H1 (cell line): ENCODE measurements around the gene TGFB1. TPM values are rescaled to one million over a fixed set of nuclear protein-coding genes. Genes with fewer than 3 reads are reported as not detected.

Experiments used
- EGR1 ChIP-seq: IDR thresholded peaks from 2 replicates; pipeline ENCODE4 v1.6.1; 2011; ENCODE audit warnings: low read depth, low read length, borderline replicate concordance
- RFX5 ChIP-seq: IDR thresholded peaks from 2 replicates; pipeline ENCODE4 v1.6.1; 2011; ENCODE audit warnings: low read depth, low read length, improper control_type of control experiment, borderline replicate concordance
- SRF ChIP-seq: IDR thresholded peaks from 2 replicates; pipeline ENCODE4 v1.6.1; 2011; ENCODE audit warnings: mild to moderate bottlenecking, low read depth, low read length, moderate library complexity
- polyA plus RNA-seq, 7 experiments: library from polyadenylated mRNA; depleted of rRNA in 3 of 7; stranded (reverse) in 5 of 7; unstranded in 2 of 7; fragments of >200 nt in 5 of 7; fragments of 200-250 nt in 2 of 7; gene quantifications; 1 replicate in 5 of 7; 2 replicates in 1 of 7; 4 replicates in 1 of 7; pipeline versions ENCODE4 v1.2.1 to v1.2.3, GENCODE V29; 2011 to 2013; ENCODE audit warnings: missing spikeins in 2 of 7, mixed read lengths in 2 of 7
- total RNA-seq: library from RNA; stranded (reverse); fragmentation: NEBNext Ultra II Directional; extraction: Animal tissue kit (Norgen Biotek cat#: 25700); gene quantifications from 2 replicates; pipeline ENCODE4 v1.2.1, GENCODE V29; 2021
- TF ChIP-seq, protein P1 (sequence below), 3 experiments: IDR thresholded peaks; 1 replicate in 2 of 3; 2 replicates in 1 of 3; pipeline versions ENCODE4 v1.5.1 to v1.6.1; 2011; ENCODE audit warnings: low read length in 3 of 3, mild to moderate bottlenecking in 3 of 3, inconsistent platforms in 2 of 3, low read depth in 1 of 3, moderate library complexity in 1 of 3; ENCODE audit not compliant: insufficient read depth in 1 of 3; ENCODE audit errors: control extremely low read depth in 1 of 3

The TGFB1 gene
- total and polyA plus RNA-seq, 2 of the 8 experiments (the other 6 are each of a cell fraction or from before 2014, with no cell fraction given), result 1.7 to 10.6 TPM

DNA sequence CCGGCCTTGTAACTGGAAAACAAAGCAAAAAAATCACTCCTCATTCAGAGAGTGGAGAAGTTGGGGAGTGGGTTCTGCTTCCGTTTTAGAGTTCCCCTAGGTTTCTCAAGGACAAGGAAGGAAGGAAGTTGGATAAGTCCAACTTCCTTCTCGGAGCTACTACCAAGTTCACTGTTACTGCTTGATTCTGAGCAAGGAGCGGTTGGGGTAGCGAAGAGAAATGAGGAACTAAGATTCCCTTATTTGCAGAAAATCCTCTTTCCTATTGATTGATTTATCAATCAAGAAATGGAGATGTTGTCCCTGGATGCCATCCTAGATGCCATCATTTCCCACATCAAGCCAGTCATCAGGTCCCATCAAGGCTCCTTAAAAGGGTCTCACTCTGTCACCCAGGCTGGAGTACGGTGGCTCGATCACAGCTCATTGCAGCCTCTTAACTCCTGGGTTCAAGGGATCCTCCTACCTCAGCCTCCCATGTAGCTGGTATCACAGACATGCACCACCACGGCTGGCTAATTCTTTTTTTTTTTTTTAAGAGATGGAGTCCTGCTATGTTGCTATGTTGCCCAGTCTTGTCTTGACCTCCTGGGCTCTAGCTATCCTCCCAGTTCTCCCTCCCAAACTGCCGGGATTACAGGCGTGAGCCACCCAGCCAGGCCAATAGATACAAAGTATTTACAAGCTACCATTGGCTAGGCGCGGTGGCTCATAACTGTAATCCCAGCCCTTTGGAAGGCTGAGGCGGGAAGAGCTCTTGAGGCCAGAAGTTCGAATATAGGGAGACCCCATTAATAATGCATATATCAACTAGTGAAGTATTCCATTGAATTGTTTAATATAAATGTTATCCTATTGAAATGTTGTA, 11.0 kb upstream of the TGFB1 start (continued):
- TF ChIP-seq, protein P1, sequence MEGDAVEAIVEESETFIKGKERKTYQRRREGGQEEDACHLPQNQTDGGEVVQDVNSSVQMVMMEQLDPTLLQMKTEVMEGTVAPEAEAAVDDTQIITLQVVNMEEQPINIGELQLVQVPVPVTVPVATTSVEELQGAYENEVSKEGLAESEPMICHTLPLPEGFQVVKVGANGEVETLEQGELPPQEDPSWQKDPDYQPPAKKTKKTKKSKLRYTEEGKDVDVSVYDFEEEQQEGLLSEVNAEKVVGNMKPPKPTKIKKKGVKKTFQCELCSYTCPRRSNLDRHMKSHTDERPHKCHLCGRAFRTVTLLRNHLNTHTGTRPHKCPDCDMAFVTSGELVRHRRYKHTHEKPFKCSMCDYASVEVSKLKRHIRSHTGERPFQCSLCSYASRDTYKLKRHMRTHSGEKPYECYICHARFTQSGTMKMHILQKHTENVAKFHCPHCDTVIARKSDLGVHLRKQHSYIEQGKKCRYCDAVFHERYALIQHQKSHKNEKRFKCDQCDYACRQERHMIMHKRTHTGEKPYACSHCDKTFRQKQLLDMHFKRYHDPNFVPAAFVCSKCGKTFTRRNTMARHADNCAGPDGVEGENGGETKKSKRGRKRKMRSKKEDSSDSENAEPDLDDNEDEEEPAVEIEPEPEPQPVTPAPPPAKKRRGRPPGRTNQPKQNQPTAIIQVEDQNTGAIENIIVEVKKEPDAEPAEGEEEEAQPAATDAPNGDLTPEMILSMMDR (IDR thresholded peaks at IDR 0.05; ENCODE audit: control extremely low read depth in 1 of 3, insufficient read depth in 1 of 3, low read depth in 1 of 3, low read length in 3 of 3), result no peak
- TF ChIP-seq EGR1 (no peak), SRF (no peak), RFX5 (no peak)
